Measurements from ENCODE around the gene NRARP.

GRCh38 chr9:137296670-137297664 is 5.1 kb downstream of the NRARP start:
- TF ChIP-seq POLR2A (IDR thresholded peaks at IDR 0.05; ENCODE audit: low read depth, low read length) = no peak
- no peak for TF ChIP-seq TAF1 (IDR thresholded peaks at IDR 0.05; ENCODE audit: low read depth, low read length)
- TF ChIP-seq SPI1 (IDR thresholded peaks at IDR 0.05; ENCODE audit: low read depth, low read length) = no peak
- no peak for TF ChIP-seq POLR2AphosphoS5 (IDR thresholded peaks at IDR 0.05; ENCODE audit: low read depth, low read length)
- no peak for TF ChIP-seq PAX5 (IDR thresholded peaks at IDR 0.05; ENCODE audit: insufficient read depth, low read length, severe bottlenecking)

All from GM12891 (cell line).